ENCODE results near the gene SLC17A9. TPM values are rescaled to one million over a fixed set of nuclear protein-coding genes. Genes with fewer than 3 reads are reported as not detected.

SLC17A9 gene
- total and polyA plus RNA-seq, 4 donors, result 2.4 to 17.3 (median 9.6) TPM

- Histone ChIP-seq H3K4me3 (no peak overlapping the region), H3K9me3 (ENCODE audit: control insufficient read depth in 4 of 4, insufficient read depth in 3 of 4, low read length in 3 of 4) (peaks cover 0 to 2% (median 0%) of the 10 kb centered on the region in 4 donors), H3K9ac (ENCODE audit: insufficient read depth in 1 of 2, low read length in 2 of 2) (no peak overlapping the region), H3K27ac (ENCODE audit: low read depth in 1 of 2, low read length in 1 of 2) (no peak overlapping the region), H3K27me3 (ENCODE audit: control insufficient read depth in 3 of 3, insufficient read depth in 3 of 3, low read length in 2 of 3) (no peaks in the 10 kb centered on the region), H3K36me3 (ENCODE audit: control insufficient read depth in 4 of 4, insufficient read depth in 4 of 4, low read length in 4 of 4) (peaks cover 13 to 50% (median 32%) of the 10 kb centered on the region in 4 donors), H3K4me1 (ENCODE audit: control insufficient read depth in 5 of 5, insufficient read depth in 5 of 5, low read length in 5 of 5) (peaks cover 0 to 19% (median 18%) of the 10 kb centered on the region in 5 donors)
- ATAC-seq (ENCODE audit: insufficient read depth, low FRiP score) (no peak), DNase-seq (no peak)
- no peak for TF ChIP-seq CTCF (IDR thresholded peaks at IDR 0.05; ENCODE audit: control extremely low read depth, extremely low read depth)
- 97% methylated on average over 6 of the region's 6 CpGs for WGBS, 2 donors
Observed at GRCh38 chr20:62949153-62949821, 3.2 kb upstream of the SLC17A9 start.

GRCh38 chr20:62949962-62950361 is 2.5 kb upstream of the SLC17A9 start:
- Histone ChIP-seq H3K27me3 (ENCODE audit: control insufficient read depth in 3 of 3, insufficient read depth in 3 of 3, low read length in 2 of 3) (no peaks in the 10 kb centered on the region), H3K9ac (ENCODE audit: insufficient read depth in 1 of 2, low read length in 2 of 2) (no peak overlapping the region), H3K4me3 (no peak overlapping the region), H3K4me1 (ENCODE audit: control insufficient read depth in 5 of 5, insufficient read depth in 5 of 5, low read length in 5 of 5) (peaks cover 0 to 23% (median 20%) of the 10 kb centered on the region in 5 donors), H3K9me3 (ENCODE audit: control insufficient read depth in 4 of 4, insufficient read depth in 3 of 4, low read length in 3 of 4) (peaks cover 0 to 2% (median 0%) of the 10 kb centered on the region in 4 donors), H3K27ac (ENCODE audit: low read depth in 1 of 2, low read length in 1 of 2) (no peak overlapping the region), H3K36me3 (ENCODE audit: control insufficient read depth in 4 of 4, insufficient read depth in 4 of 4, low read length in 4 of 4) (peaks cover 12 to 44% (median 29%) of the 10 kb centered on the region in 4 donors)
- DNase-seq, result no peak
- TF ChIP-seq CTCF (IDR thresholded peaks at IDR 0.05; ENCODE audit: control extremely low read depth, extremely low read depth), result no peak
- ATAC-seq (ENCODE audit: insufficient read depth, low FRiP score), result no peak
- WGBS, 2 donors, result 88 to 92% methylated on average over 12 of the region's 12 CpGs

GRCh38 chr20:62950741-62951140 is 1.8 kb upstream of the SLC17A9 start:
- TF ChIP-seq CTCF (IDR thresholded peaks at IDR 0.05; ENCODE audit: control extremely low read depth, extremely low read depth), result no peak
- Histone ChIP-seq H3K9ac (ENCODE audit: insufficient read depth in 1 of 2, low read length in 2 of 2) (no peak overlapping the region), H3K4me1 (ENCODE audit: control insufficient read depth in 5 of 5, insufficient read depth in 5 of 5, low read length in 5 of 5) (peaks cover 0 to 23% (median 20%) of the 10 kb centered on the region in 5 donors), H3K27me3 (ENCODE audit: control insufficient read depth in 3 of 3, insufficient read depth in 3 of 3, low read length in 2 of 3) (no peaks in the 10 kb centered on the region), H3K4me3 (no peak overlapping the region), H3K27ac (ENCODE audit: low read depth in 1 of 2, low read length in 1 of 2) (no peak overlapping the region), H3K36me3 (ENCODE audit: control insufficient read depth in 4 of 4, insufficient read depth in 4 of 4, low read length in 4 of 4) (peaks cover 9 to 37% (median 26%) of the 10 kb centered on the region in 4 donors), H3K9me3 (ENCODE audit: control insufficient read depth in 4 of 4, insufficient read depth in 3 of 4, low read length in 3 of 4) (peaks cover 0 to 2% (median 0%) of the 10 kb centered on the region in 4 donors)
- DNase-seq (no peak), ATAC-seq (ENCODE audit: insufficient read depth, low FRiP score) (no peak)
- WGBS, 2 donors, result 92 to 98% methylated on average over 8 of the region's 8 CpGs
